Trophoblast cell (in vitro differentiated cells and primary cell): ENCODE measurements around the gene FGGY.

ENCODE experiments used
- DNase-seq, 2 donors: peaks; one replicate each; pipeline ENCODE4 v3.0.0-alpha.2; 2016
- H2AFZ ChIP-seq: 2 replicates; pipeline ENCODE4 v1.6.1; 2013; ENCODE audit warnings: low read length, moderate library complexity, mild to moderate bottlenecking; ENCODE audit not compliant: insufficient read depth, poor library complexity
- H2AK5ac ChIP-seq: 2 replicates; pipeline ENCODE4 v1.6.1; 2013; ENCODE audit warnings: mild to moderate bottlenecking, low read length
- H2BK120ac ChIP-seq: 2 replicates; pipeline ENCODE4 v1.6.1; 2013; ENCODE audit warnings: low read length, mild to moderate bottlenecking, moderate library complexity; ENCODE audit not compliant: insufficient read depth, poor library complexity
- H2BK12ac ChIP-seq: 2 replicates; pipeline ENCODE4 v1.6.1; 2013; ENCODE audit warnings: mild to moderate bottlenecking, low read length, moderate library complexity
- H2BK5ac ChIP-seq: 2 replicates; pipeline ENCODE4 v1.6.1; 2013; ENCODE audit warnings: low read length, low read depth, moderate library complexity, mild to moderate bottlenecking; ENCODE audit not compliant: poor library complexity
- H3K14ac ChIP-seq: 2 replicates; pipeline ENCODE4 v1.6.1; 2013; ENCODE audit warnings: mild to moderate bottlenecking, low read length
- H3K18ac ChIP-seq: 2 replicates; pipeline ENCODE4 v1.6.1; 2013; ENCODE audit warnings: mild to moderate bottlenecking, low read length
- H3K23ac ChIP-seq: 2 replicates; pipeline ENCODE4 v1.6.1; 2013; ENCODE audit warnings: low read length
- H3K27ac ChIP-seq: 2 replicates; pipeline ENCODE4 v1.5.1; 2013; ENCODE audit warnings: low read depth, mild to moderate bottlenecking, inconsistent platforms, low read length, moderate library complexity
- H3K27me3 ChIP-seq: 2 replicates; pipeline ENCODE4 v1.6.1; 2013; ENCODE audit warnings: inconsistent platforms, mild to moderate bottlenecking, low read length, moderate library complexity; ENCODE audit not compliant: insufficient read depth
- H3K36me3 ChIP-seq, 2 experiments: 1 replicate in 1 of 2; 2 replicates in 1 of 2; pipeline ENCODE4 v1.6.1; 2013; ENCODE audit warnings: low read length in 2 of 2, mild to moderate bottlenecking in 2 of 2, moderate library complexity in 1 of 2; ENCODE audit not compliant: insufficient read depth in 2 of 2, control insufficient read depth in 1 of 2
- H3K4ac ChIP-seq: 2 replicates; pipeline ENCODE4 v1.6.1; 2013; ENCODE audit warnings: low read depth, mild to moderate bottlenecking, low read length, moderate library complexity
- H3K4me1 ChIP-seq, 2 experiments: 1 replicate in 1 of 2; 2 replicates in 1 of 2; pipeline ENCODE4 v1.6.1; 2013; ENCODE audit warnings: low read length in 2 of 2, mild to moderate bottlenecking in 2 of 2, moderate library complexity in 1 of 2; ENCODE audit not compliant: insufficient read depth in 2 of 2, control insufficient read depth in 1 of 2
- H3K4me2 ChIP-seq: 2 replicates; pipeline ENCODE4 v1.6.1; 2013; ENCODE audit warnings: inconsistent platforms, mild to moderate bottlenecking, low read length, moderate library complexity
- H3K4me3 ChIP-seq: 2 replicates; pipeline ENCODE4 v1.5.1; 2013; ENCODE audit warnings: mild to moderate bottlenecking, low read depth, low read length, inconsistent platforms
- H3K79me1 ChIP-seq: one replicate; pipeline ENCODE4 v1.6.1; 2013; ENCODE audit warnings: low read length
- H3K79me2 ChIP-seq: 2 replicates; pipeline ENCODE4 v1.6.1; 2013; ENCODE audit warnings: low read length, mild to moderate bottlenecking; ENCODE audit not compliant: control insufficient read depth, insufficient read depth, poor library complexity
- H3K9ac ChIP-seq: 2 replicates; pipeline ENCODE4 v1.6.1; 2013; ENCODE audit warnings: mild to moderate bottlenecking, low read length
- H3K9me3 ChIP-seq: 2 replicates; pipeline ENCODE4 v1.6.1; 2013; ENCODE audit warnings: low read depth, mild to moderate bottlenecking, control low read depth, inconsistent platforms, low read length; ENCODE audit not compliant: insufficient read depth
- H4K12ac ChIP-seq: 2 replicates; pipeline ENCODE4 v1.6.1; 2013; ENCODE audit warnings: low read depth, mild to moderate bottlenecking, low read length, moderate library complexity
- H4K8ac ChIP-seq: 2 replicates; pipeline ENCODE4 v1.6.1; 2013; ENCODE audit warnings: low read depth, mild to moderate bottlenecking, low read length, moderate library complexity
- H4K91ac ChIP-seq: one replicate; pipeline ENCODE4 v1.6.1; 2013; ENCODE audit warnings: low read depth, mild to moderate bottlenecking, low read length, moderate library complexity
- WGBS: extraction: QIAGEN DNeasy Blood & Tissue Kit; methylation state at CpG from one replicate; pipeline ENCODE4 v1.1.7; 2013; ENCODE audit warnings: missing lambda C conversion rate; ENCODE audit not compliant: insufficient read length, insufficient coverage; ENCODE audit errors: extremely low coverage; 5-methylcytosine and 5-hydroxymethylcytosine counted together

FGGY gene

DNA sequence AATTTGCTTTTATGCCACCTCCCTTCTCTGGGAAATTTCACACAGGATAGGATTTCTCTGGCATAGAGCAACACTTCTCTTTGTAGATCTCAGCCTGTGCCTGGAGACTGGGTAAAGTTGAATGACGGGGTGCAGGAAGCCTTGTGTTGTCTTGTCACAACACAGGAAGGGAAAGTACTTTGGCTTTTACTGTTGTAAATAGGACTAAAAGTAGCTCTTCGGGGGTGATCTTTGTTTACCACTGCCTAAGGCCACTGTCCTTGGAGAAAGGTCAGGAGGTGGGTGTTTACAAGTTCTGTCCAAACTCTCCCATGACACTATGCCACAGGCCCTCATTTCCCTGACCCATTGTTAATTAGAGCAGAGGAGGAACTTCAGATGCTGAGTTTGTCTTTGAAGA, 139.7 kb downstream of the FGGY start:
- H4K12ac ChIP-seq, result no peak overlapping the region
- peak overlapping the region; percentile 9 for H2BK120ac ChIP-seq
- WGBS, result no CpG with 5 or more reads among the region's 2 CpGs
- peak overlapping the region; percentile 14 for H3K27ac ChIP-seq
- H3K14ac ChIP-seq, result no peak overlapping the region
- no peak overlapping the region for H3K9ac ChIP-seq
- H4K8ac ChIP-seq, result no peak overlapping the region
- H3K27me3 ChIP-seq, result no peaks in the 10 kb centered on the region
- peaks cover 1% of the 10 kb centered on the region for H3K9me3 ChIP-seq
- H3K18ac ChIP-seq, result no peak overlapping the region
- no peaks in the 10 kb centered on the region for H3K79me2 ChIP-seq
- no peak overlapping the region for H2BK5ac ChIP-seq
- H3K79me1 ChIP-seq, result peaks cover 21% of the 10 kb centered on the region
- no peak overlapping the region for H3K4me2 ChIP-seq
- H2AFZ ChIP-seq, result no peak overlapping the region
- DNase-seq, result no peak
- H2AK5ac ChIP-seq, result no peak overlapping the region
- no peak overlapping the region for H3K23ac ChIP-seq
- H3K36me3 ChIP-seq, result no peaks in the 10 kb centered on the region
- H3K4me3 ChIP-seq, result no peak overlapping the region
- peaks cover 12 to 22% of the 10 kb centered on the region in 2 experiments for H3K4me1 ChIP-seq
- no peak overlapping the region for H4K91ac ChIP-seq
- no peak overlapping the region for H2BK12ac ChIP-seq
- no peak overlapping the region for H3K4ac ChIP-seq

- Histone ChIP-seq H2BK120ac (no peak overlapping the region), H3K14ac (no peak overlapping the region), H3K9ac (no peak overlapping the region), H3K4ac (no peak overlapping the region), H2AK5ac (no peak overlapping the region), H3K4me3 (no peak overlapping the region), H3K4me1 (peaks cover 9 to 21% of the 10 kb centered on the region in 2 experiments), H2AFZ (no peak overlapping the region), H3K36me3 (no peaks in the 10 kb centered on the region), H3K18ac (no peak overlapping the region), H4K12ac (no peak overlapping the region), H3K27me3 (no peaks in the 10 kb centered on the region), H3K79me2 (no peaks in the 10 kb centered on the region), H3K9me3 (peaks cover 1% of the 10 kb centered on the region), H3K27ac (no peak overlapping the region), H4K91ac (no peak overlapping the region), H2BK12ac (no peak overlapping the region), H3K79me1 (peaks cover 18% of the 10 kb centered on the region), H2BK5ac (no peak overlapping the region), H3K4me2 (no peak overlapping the region), H3K23ac (no peak overlapping the region), H4K8ac (no peak overlapping the region)
- WGBS, result no CpG with 5 or more reads among the region's 1 CpG
- DNase-seq, result no peak
Observed at GRCh38 chr1:59438058-59438560, 141.2 kb downstream of the FGGY start.

- Histone ChIP-seq H3K23ac (no peak overlapping the region), H2BK120ac (no peak overlapping the region), H2AFZ (no peak overlapping the region), H3K4me2 (no peak overlapping the region), H3K4me3 (no peak overlapping the region), H3K9ac (no peak overlapping the region), H3K4me1 (peaks cover 6 to 11% of the 10 kb centered on the region in 2 experiments), H3K79me1 (peaks cover 11% of the 10 kb centered on the region), H4K12ac (no peak overlapping the region), H3K27me3 (no peaks in the 10 kb centered on the region), H3K18ac (no peak overlapping the region), H3K79me2 (peaks cover 1% of the 10 kb centered on the region), H3K14ac (no peak overlapping the region), H4K8ac (no peak overlapping the region), H3K27ac (no peak overlapping the region), H3K9me3 (peaks cover 3% of the 10 kb centered on the region), H2BK12ac (no peak overlapping the region), H3K4ac (no peak overlapping the region), H2BK5ac (no peak overlapping the region), H2AK5ac (no peak overlapping the region), H3K36me3 (no peaks in the 10 kb centered on the region), H4K91ac (no peak overlapping the region)
- no peak for DNase-seq
- no CpG with 5 or more reads among the region's 4 CpGs for WGBS
Observed at GRCh38 chr1:59442492-59442891, 145.6 kb downstream of the FGGY start.

DNA sequence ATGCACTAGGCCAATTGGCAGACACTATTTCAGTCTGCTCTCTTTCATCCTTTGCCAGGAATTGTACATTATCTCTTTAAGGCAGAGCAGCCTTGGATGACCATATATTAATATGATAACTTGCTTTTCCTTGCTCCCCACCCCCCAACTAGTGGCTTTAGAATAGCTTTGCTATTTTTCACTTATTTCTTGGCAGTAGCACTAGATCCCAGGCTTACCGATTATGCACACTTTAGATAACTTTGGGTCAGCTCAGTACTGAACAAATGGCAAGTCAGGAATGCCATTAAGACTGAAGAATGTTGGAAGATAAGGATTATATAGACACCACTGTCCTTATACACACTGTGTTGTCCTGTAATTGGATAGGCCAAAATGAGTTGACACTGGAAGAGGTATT, 146.4 kb downstream of the FGGY start:
- Histone ChIP-seq H2BK12ac (no peak overlapping the region), H3K14ac (no peak overlapping the region), H2AK5ac (no peak overlapping the region), H3K79me1 (peaks cover 15% of the 10 kb centered on the region), H3K79me2 (peaks cover 1% of the 10 kb centered on the region), H3K4me1 (peaks cover 8 to 15% of the 10 kb centered on the region in 2 experiments), H4K91ac (no peak overlapping the region), H3K4ac (no peak overlapping the region), H2BK120ac (no peak overlapping the region), H3K27ac (no peak overlapping the region), H3K23ac (no peak overlapping the region), H3K18ac (no peak overlapping the region), H3K4me3 (no peak overlapping the region), H3K4me2 (no peak overlapping the region), H2AFZ (no peak overlapping the region), H3K9me3 (peaks cover 3% of the 10 kb centered on the region), H2BK5ac (no peak overlapping the region), H4K8ac (no peak overlapping the region), H3K27me3 (no peaks in the 10 kb centered on the region), H3K36me3 (no peaks in the 10 kb centered on the region), H3K9ac (no peak overlapping the region), H4K12ac (no peak overlapping the region)
- DNase-seq, result no peak
- no CpG with 5 or more reads among the region's 1 CpG for WGBS
